Esophagus muscularis mucosa (tissue), 4 donors: ENCODE results near the gene ETNK1. TPM values are rescaled to one million over a fixed set of nuclear protein-coding genes. Genes with fewer than 3 reads are reported as not detected.

Source experiments
- DNase-seq: peaks from one replicate; pipeline ENCODE4 v3.0.0-alpha.2; 2017; ENCODE audit errors: extremely low spot score
- H3K27ac ChIP-seq, 4 donors: fragments of 200-600 bp; sonication (generic); replicated peaks in 1 of 4; 1 replicate in 3 of 4; 2 replicates in 1 of 4; pipeline ENCODE4 v1.5.1; 2016 to 2019; ENCODE audit warnings: mild to moderate bottlenecking in 1 of 4
- H3K27me3 ChIP-seq, 4 donors: fragments of 200-600 bp; sonication (generic); one replicate each; pipeline versions ENCODE4 v1.5.1 to v1.6.0; 2016 to 2019
- H3K36me3 ChIP-seq, 4 donors: fragments of 200-600 bp; sonication (generic); one replicate each; pipeline ENCODE4 v1.5.1; 2016 to 2019
- H3K4me1 ChIP-seq, 4 donors: fragments of 200-600 bp; sonication (generic); one replicate each; pipeline ENCODE4 v1.5.1; 2016 to 2019
- H3K4me3 ChIP-seq, 4 donors: fragments of 200-600 bp; sonication (generic); 1 replicate in 2 of 4; 2 replicates in 2 of 4; pipeline ENCODE4 v1.5.1; 2016 to 2019; ENCODE audit warnings: mild to moderate bottlenecking in 4 of 4, moderate library complexity in 1 of 4
- H3K9me3 ChIP-seq, 4 donors: fragments of 200-600 bp; sonication (generic); 1 replicate in 3 of 4; 2 replicates in 1 of 4; pipeline ENCODE4 v1.5.1; 2016 to 2019
- EP300 ChIP-seq: sonication (generic); formaldehyde crosslinking; IDR thresholded peaks from one replicate; pipeline ENCODE4 v1.6.1; 2017; ENCODE audit warnings: antibody characterized with exemption
- POLR2A ChIP-seq: fragments of 450-650 bp; IDR thresholded peaks from one replicate; pipeline ENCODE4 v1.6.1; 2017; ENCODE audit warnings: antibody characterized with exemption, moderate library complexity, mild to moderate bottlenecking, low read depth
- POLR2AphosphoS5 ChIP-seq, 2 donors: sonication (generic); formaldehyde crosslinking; IDR thresholded peaks; one replicate each; pipeline ENCODE4 v1.6.1; 2017; ENCODE audit warnings: antibody characterized with exemption in 2 of 2
- WGBS: methylation state at CpG from one replicate; pipeline ENCODE4 v1.1.5; 2018; 5-methylcytosine and 5-hydroxymethylcytosine counted together
- intact Hi-C: fragments of 100-400 bp; cut with DNase I; formaldehyde crosslinking; loops from one replicate; pipeline ENCODE4 v1.15.1; 2023
- total RNA-seq, 4 donors: library from RNA; depleted of rRNA; stranded (reverse); fragments of >200 nt; gene quantifications; one replicate each; pipeline versions ENCODE4 v1.1.0 to v1.2.1, GENCODE V29; 2016
- TF ChIP-seq, protein P1 (sequence below), 3 experiments: fragments of 200-600 bp in 2 of 3; fragments of 450-650 bp in 1 of 3; sonication (generic) in 2 of 3; IDR thresholded peaks; one replicate each; pipeline ENCODE4 v1.5.1; 2017 to 2019; ENCODE audit warnings: antibody characterized with exemption in 3 of 3, mild to moderate bottlenecking in 2 of 3, moderate library complexity in 1 of 3

Gene ETNK1
- total RNA-seq, 4 donors from 2014 or later, result 17.6 to 21.2 (median 19.4) TPM

DNA sequence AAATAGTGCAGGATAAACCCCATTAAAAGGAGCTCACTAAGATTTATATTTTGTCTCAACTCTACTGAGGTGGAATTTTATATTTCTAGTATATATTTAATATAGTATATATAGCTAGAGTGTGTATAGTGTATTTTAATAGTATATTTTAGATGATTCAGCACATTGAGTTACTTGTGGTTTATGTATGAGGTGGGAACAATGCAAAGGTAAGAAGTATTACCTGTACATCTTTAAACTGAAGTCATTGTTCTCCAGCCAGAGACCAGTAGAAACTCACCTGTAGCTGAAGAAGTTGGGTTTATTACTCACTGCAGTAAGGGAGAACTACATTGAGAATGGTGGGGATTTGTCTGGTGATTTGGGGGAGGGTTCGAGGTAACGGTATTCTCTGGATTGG is 15.9 kb downstream of the ETNK1 start:
- intact Hi-C loops, result no loop called here
- peaks cover 0 to 3% (median 0%) of the 10 kb centered on the region in 4 donors for H3K36me3 ChIP-seq
- peaks cover 2 to 17% (median 11%) of the 10 kb centered on the region in 4 donors for H3K4me1 ChIP-seq
- 88% methylated on average over 2 of the region's 2 CpGs for WGBS
- TF ChIP-seq EP300, result no peak
- no peak for TF ChIP-seq POLR2A
- TF ChIP-seq, protein P1, sequence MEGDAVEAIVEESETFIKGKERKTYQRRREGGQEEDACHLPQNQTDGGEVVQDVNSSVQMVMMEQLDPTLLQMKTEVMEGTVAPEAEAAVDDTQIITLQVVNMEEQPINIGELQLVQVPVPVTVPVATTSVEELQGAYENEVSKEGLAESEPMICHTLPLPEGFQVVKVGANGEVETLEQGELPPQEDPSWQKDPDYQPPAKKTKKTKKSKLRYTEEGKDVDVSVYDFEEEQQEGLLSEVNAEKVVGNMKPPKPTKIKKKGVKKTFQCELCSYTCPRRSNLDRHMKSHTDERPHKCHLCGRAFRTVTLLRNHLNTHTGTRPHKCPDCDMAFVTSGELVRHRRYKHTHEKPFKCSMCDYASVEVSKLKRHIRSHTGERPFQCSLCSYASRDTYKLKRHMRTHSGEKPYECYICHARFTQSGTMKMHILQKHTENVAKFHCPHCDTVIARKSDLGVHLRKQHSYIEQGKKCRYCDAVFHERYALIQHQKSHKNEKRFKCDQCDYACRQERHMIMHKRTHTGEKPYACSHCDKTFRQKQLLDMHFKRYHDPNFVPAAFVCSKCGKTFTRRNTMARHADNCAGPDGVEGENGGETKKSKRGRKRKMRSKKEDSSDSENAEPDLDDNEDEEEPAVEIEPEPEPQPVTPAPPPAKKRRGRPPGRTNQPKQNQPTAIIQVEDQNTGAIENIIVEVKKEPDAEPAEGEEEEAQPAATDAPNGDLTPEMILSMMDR (IDR thresholded peaks at IDR 0.05), result no peak
- H3K27me3 ChIP-seq, result no peaks in the 10 kb centered on the region
- H3K27ac ChIP-seq, result no peak overlapping the region
- no peak for DNase-seq
- H3K9me3 ChIP-seq, result no peaks in the 10 kb centered on the region
- H3K4me3 ChIP-seq, result no peak overlapping the region

DNA sequence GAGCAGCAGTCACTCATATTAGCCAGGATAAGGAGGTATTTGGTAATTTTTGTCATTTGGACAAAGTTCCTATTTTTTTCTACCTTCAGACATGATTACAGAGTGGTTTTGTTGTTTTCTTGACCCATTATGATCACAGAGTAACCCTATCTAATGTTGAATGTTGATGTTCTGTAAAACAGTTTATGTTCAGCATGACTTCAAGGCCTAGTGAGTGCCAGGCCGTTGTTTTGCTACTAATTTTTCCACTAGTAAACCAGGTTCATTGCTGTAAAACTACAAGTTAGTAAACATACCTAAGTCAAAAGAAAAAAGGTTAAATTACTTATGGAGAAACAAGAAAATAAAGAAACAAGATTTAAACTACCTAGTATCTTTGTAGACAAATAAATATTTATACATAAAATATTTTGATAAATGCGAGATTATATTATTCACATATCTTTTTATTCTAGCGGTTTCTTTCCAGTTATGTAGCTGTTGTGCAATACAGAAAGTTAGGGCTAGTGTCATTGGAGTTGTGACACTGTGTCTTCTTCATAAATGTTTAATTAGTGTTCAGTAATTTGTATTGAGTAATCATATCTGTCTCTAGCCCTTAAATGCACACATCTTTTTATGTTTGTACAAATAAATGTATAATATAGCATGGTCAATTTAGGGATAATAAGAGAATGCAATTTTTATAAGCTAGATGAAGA is 16.5 kb downstream of the ETNK1 start:
- Histone ChIP-seq H3K27ac (no peak overlapping the region), H3K4me1 (peaks cover 0 to 14% (median 6%) of the 10 kb centered on the region in 4 donors), H3K36me3 (peaks cover 0 to 6% (median 0%) of the 10 kb centered on the region in 4 donors), H3K27me3 (no peaks in the 10 kb centered on the region), H3K4me3 (no peak overlapping the region), H3K9me3 (no peaks in the 10 kb centered on the region)
- DNase-seq, result no peak
- TF ChIP-seq POLR2A (no peak), EP300 (no peak), POLR2AphosphoS5 (IDR thresholded peaks at IDR 0.05) (no peak)
- TF ChIP-seq, protein P1 (IDR thresholded peaks at IDR 0.05), result no peak
- WGBS, result 91% methylated on average over 3 of the region's 3 CpGs
- intact Hi-C loops, result no loop called here

DNA sequence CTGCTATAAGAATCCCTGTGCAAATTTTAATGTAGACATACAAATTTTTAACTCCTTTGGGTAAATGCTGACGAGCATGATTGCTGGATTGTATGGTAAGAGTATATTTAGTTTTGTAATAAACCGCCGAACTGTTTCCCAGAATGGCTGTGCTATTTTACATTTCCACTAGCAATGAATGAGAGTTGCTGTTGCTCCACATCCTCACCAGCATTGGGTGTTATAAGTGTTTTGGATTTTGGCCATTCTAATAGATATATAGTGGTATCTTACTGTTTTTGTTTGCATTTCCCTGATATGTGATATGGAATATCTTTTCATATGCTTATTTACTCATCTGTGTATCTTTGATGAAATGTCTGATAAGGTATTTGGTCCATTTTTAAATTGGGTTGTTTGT is 23.7 kb downstream of the ETNK1 start:
- no peak overlapping the region for H3K4me3 ChIP-seq
- 100% methylated on average over 3 of the region's 3 CpGs for WGBS
- intact Hi-C loops, result no loop called here
- no peak overlapping the region for H3K27ac ChIP-seq
- no peaks in the 10 kb centered on the region for H3K27me3 ChIP-seq
- peaks cover 0 to 6% (median 0%) of the 10 kb centered on the region in 4 donors for H3K36me3 ChIP-seq
- no peak for DNase-seq
- H3K4me1 ChIP-seq, result no peaks in the 10 kb centered on the region
- H3K9me3 ChIP-seq, result no peaks in the 10 kb centered on the region
- no peak for TF ChIP-seq POLR2AphosphoS5 (IDR thresholded peaks at IDR 0.05)
- no peak for TF ChIP-seq EP300
- TF ChIP-seq POLR2A, result no peak
- TF ChIP-seq, protein P1 (IDR thresholded peaks at IDR 0.05), result no peak

DNA sequence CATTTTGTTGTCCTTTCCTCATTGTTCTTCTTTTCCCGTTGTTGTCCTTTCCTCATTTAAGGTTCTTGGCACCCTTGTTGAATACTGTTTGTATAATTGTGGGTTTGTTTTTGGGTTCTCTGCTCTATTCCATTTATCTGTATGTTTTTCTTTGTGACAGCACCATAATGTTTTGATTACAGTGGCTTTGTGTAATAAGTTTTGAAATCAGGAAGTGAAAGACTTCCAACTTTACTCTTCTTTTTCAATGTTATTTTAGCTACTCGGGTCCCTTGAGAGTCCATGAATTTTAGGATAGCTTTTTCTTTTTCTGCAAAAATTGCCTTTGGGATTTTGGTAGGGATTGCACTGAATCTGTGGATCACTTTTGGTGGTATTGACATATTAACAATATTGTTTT is 28.1 kb downstream of the ETNK1 start:
- Histone ChIP-seq H3K4me1 (peaks cover 0 to 12% (median 4%) of the 10 kb centered on the region in 4 donors), H3K36me3 (no peaks in the 10 kb centered on the region), H3K9me3 (no peaks in the 10 kb centered on the region), H3K4me3 (no peak overlapping the region), H3K27me3 (no peaks in the 10 kb centered on the region), H3K27ac (no peak overlapping the region)
- WGBS, result 69% methylated on average over 2 of the region's 2 CpGs
- TF ChIP-seq EP300 (no peak), POLR2A (no peak), POLR2AphosphoS5 (IDR thresholded peaks at IDR 0.05) (no peak)
- TF ChIP-seq, protein P1 (IDR thresholded peaks at IDR 0.05), result no peak
- DNase-seq, result no peak
- intact Hi-C loops, result no loop called here

DNA sequence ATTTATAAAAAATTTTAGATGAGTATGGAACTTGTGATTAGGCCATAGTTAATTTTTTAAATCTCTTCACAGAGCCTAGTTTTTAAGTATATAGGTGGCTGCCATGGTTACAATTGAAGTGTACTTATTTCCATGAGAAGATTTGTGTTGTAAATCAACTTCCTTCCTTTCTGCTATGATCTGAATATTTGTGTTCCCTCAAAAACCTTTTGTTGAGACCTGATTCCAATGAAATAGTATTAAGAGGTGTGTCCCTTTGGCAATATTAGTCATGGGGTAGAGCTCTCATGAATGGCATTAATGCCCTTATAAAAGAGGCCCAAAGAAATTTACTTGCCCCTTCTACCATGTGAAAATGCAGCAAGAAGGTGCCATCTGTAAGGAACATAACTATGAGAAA is 28.8 kb downstream of the ETNK1 start:
- H3K9me3 ChIP-seq, result no peaks in the 10 kb centered on the region
- peaks cover 0 to 13% (median 4%) of the 10 kb centered on the region in 4 donors for H3K4me1 ChIP-seq
- no peak overlapping the region for H3K27ac ChIP-seq
- intact Hi-C loops, result no loop called here
- H3K4me3 ChIP-seq, result no peak overlapping the region
- H3K36me3 ChIP-seq, result no peaks in the 10 kb centered on the region
- no peak for DNase-seq
- no peak for TF ChIP-seq EP300
- TF ChIP-seq, protein P1 (IDR thresholded peaks at IDR 0.05), result no peak
- TF ChIP-seq POLR2A, result no peak
- no peak for TF ChIP-seq POLR2AphosphoS5 (IDR thresholded peaks at IDR 0.05)
- no peaks in the 10 kb centered on the region for H3K27me3 ChIP-seq
